Epithelial cell of proximal tubule (primary cell): Measurements from ENCODE around the gene SLAMF9. TPM values are rescaled to one million over a fixed set of nuclear protein-coding genes. Genes with fewer than 3 reads are reported as not detected.

Experiments used
- DNase-seq: peaks from one replicate; pipeline ENCODE4 v3.0.0-alpha.2; 2011; ENCODE audit warnings: low read depth
- H3K4me3 ChIP-seq: 2 replicates; pipeline ENCODE4 v1.5.1; 2011; ENCODE audit warnings: low read depth, mild to moderate bottlenecking, low read length
- total RNA-seq: library from RNA; depleted of rRNA; stranded (reverse); fragments of >200 nt; gene quantifications from 2 replicates; pipeline ENCODE4 v1.2.3, GENCODE V29; 2015
- TF ChIP-seq, protein P1 (sequence below): conservative IDR thresholded peaks from 2 replicates; pipeline ENCODE4 v1.5.1; 2012; ENCODE audit warnings: low read depth, mild to moderate bottlenecking, low read length

Gene SLAMF9
- total RNA-seq, 1 donor from 2014 or later: not detected

GRCh38 chr1:159992161-159992560 lies 38.1 kb upstream of the SLAMF9 start:
- no peak overlapping the region for H3K4me3 ChIP-seq
- no peak for DNase-seq
- TF ChIP-seq, protein P1, sequence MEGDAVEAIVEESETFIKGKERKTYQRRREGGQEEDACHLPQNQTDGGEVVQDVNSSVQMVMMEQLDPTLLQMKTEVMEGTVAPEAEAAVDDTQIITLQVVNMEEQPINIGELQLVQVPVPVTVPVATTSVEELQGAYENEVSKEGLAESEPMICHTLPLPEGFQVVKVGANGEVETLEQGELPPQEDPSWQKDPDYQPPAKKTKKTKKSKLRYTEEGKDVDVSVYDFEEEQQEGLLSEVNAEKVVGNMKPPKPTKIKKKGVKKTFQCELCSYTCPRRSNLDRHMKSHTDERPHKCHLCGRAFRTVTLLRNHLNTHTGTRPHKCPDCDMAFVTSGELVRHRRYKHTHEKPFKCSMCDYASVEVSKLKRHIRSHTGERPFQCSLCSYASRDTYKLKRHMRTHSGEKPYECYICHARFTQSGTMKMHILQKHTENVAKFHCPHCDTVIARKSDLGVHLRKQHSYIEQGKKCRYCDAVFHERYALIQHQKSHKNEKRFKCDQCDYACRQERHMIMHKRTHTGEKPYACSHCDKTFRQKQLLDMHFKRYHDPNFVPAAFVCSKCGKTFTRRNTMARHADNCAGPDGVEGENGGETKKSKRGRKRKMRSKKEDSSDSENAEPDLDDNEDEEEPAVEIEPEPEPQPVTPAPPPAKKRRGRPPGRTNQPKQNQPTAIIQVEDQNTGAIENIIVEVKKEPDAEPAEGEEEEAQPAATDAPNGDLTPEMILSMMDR: no peak

GRCh38 chr1:159991513-159991912 lies 37.5 kb upstream of the SLAMF9 start:
- TF ChIP-seq, protein P1: no peak
- DNase-seq: no peak
- H3K4me3 ChIP-seq: no peak overlapping the region

- H3K4me3 ChIP-seq: no peak overlapping the region
- TF ChIP-seq, protein P1: no peak
- no peak for DNase-seq
Observed at GRCh38 chr1:159990005-159990404, 36.0 kb upstream of the SLAMF9 start.

DNA sequence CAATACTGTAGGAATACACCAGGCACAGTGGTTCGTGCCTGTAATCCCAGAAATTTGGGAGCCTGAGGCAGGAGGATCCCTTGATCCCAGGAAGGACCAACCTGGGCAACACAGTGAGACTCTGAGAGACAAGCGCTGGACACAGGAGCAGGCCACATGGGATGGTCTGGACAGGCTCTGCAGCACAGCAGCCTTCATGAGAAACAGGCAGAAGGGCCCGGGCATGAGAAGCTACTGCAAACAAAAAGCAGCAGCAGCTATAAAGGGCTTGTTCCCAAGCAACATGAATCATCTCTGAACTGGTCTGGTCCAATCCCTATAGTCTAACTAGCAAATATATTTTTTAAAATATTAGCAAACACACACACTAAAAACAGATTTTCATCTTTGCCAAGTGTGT lies 35.5 kb upstream of the SLAMF9 start:
- H3K4me3 ChIP-seq: no peak overlapping the region
- no peak for DNase-seq

GRCh38 chr1:159988006-159988405 lies 34.0 kb upstream of the SLAMF9 start:
- no peak overlapping the region for H3K4me3 ChIP-seq
- TF ChIP-seq, protein P1: no peak
- DNase-seq: no peak

More for the DNA sequence above, 35.5 kb upstream of the SLAMF9 start:
- TF ChIP-seq, protein P1: no peak

GRCh38 chr1:159987186-159987585 lies 33.1 kb upstream of the SLAMF9 start:
- TF ChIP-seq, protein P1: no peak
- no peak for DNase-seq
- no peak overlapping the region for H3K4me3 ChIP-seq

GRCh38 chr1:159986531-159986930 lies 32.5 kb upstream of the SLAMF9 start:
- DNase-seq: no peak
- no peak overlapping the region for H3K4me3 ChIP-seq
- TF ChIP-seq, protein P1: no peak
